Heart left ventricle (tissue), 13 donors: ENCODE data around the gene ARHGEF28.

Experiments used
- CTCF ChIP-seq, 12 donors: fragments of 200-600 bp; sonication (generic) in 4 of 12; IDR thresholded peaks; one replicate each; pipeline versions ENCODE4 v1.5.0 to v1.8.0; 2018 to 2022; ENCODE audit warnings: antibody characterized with exemption in 12 of 12, mild to moderate bottlenecking in 5 of 12
- POLR2A ChIP-seq, 2 donors: fragments of 450-650 bp; IDR thresholded peaks; one replicate each; pipeline ENCODE4 v1.6.1; 2017; ENCODE audit warnings: antibody characterized with exemption in 2 of 2, mild to moderate bottlenecking in 2 of 2, moderate library complexity in 2 of 2
- donor health status: ischemic (EF 13 %, LVEDD 7.1; RV severe dilation, severe dysfunction).
- donor health status: DM: no; HTN: yes; CAD: no.
- donor health status: DM: no; HTN: no; CAD: no.
- donor health status: ischemic (EF 25% LVEDD 6.9; RV normal size, moderate dysfunction).
- donor health status: ischemic (EF 25% LVEDD 5.7; RV mildly dilated, moderate dysfunction).
- donor health status: ischemic (EF 35%, LVEDD 5.7; RV mildly dilated, moderate dysfunction).
- donor health status: nonischemic (EF 11% LVEDD 7.7; RV severe dilation, severe dysfunction).
- donor health status: DM: yes; HTN: yes; CAD: no.
- donor health status: PGD.
- donor health status: ischemic (EF 29% LVEDD 5.4; RV normal size, mild dysfunction).
- donor health status: nonischemic (EF 23%, LVEDD 6.1; RV moderate dilation, normal function).

DNA sequence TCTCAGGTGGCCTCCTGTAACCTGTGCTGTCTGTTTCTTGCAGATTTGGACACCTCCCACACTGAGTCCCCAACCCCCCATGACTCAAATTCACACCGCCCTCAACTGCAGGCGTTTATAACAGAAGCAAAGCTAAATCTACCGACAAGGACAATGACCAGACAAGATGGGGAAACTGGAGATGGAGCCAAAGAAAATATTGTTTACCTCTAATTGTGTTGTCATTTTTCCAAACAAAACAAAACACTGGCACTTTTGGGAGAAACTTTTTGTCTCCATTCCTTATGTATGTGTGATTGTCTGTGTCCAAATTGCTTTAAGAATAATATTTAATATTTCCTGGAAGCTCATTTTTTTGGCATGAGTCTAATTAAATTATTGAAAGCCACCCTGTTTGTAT is 314.8 kb downstream of the ARHGEF28 start:
- TF ChIP-seq CTCF (IDR thresholded peaks at IDR 0.05): no peak
- no peak for TF ChIP-seq POLR2A (IDR thresholded peaks at IDR 0.05)
